ENCODE data around the gene PTGFR.

Gene PTGFR
- 0 reads per million in 2 experiments for total RNA-seq

- DNase-seq (ENCODE audit: low read depth), result no peak
Observed at GRCh38 chr1:78490861-78491450, at the start of gene PTGFR. TSS of gene PTGFR (plus strand) at chr1:78490974. CDS start at chr1:78492744, 1,770 bp downstream.

DNA sequence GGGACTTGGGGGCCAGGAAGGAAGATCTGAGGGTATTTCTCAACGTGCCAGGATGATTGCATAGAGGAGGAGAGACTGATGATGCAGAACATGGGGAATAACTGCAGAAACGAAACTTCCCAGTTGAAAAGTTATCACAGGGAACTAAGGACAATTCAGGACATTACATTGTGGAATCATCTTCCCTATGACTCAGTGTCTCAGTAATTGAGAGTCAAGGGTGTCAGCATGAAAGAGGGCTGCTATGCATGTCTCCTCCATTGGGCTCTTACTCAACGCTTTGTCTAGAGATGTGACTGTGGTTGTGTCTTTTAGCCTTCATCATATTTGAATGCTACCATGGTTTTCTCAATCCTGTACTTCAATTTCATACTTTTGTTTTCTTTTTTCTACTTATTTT lies 48.9 kb upstream of the PTGFR start:
- no peak for DNase-seq (ENCODE audit: low read depth)

- no peak for DNase-seq (ENCODE audit: low read depth)
Observed at GRCh38 chr1:78447086-78447485, 43.7 kb upstream of the PTGFR start.

GRCh38 chr1:78464449-78464891 lies 26.3 kb upstream of the PTGFR start:
- no peak for DNase-seq (ENCODE audit: low read depth)

DNA sequence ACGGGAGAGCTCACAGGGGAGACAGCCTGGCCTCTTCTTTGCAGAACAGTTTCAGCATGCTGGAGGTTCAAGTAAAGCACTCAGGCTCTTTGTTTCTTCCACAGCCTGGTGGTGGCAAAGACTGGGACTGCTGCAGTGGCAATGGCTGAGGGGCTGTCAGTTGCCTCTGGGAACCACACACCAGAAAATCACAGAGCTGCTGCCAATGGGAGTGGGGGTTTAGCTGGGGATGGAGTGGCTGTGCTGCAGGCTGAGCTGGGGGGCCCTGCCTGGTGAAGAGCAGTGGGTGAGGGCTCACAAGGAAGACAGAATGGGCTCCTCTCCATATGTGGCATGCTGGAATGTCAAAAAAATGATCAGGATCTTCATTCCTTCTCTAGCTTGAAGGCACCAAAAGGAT lies 25.6 kb upstream of the PTGFR start:
- no peak for DNase-seq (ENCODE audit: low read depth)

DNA sequence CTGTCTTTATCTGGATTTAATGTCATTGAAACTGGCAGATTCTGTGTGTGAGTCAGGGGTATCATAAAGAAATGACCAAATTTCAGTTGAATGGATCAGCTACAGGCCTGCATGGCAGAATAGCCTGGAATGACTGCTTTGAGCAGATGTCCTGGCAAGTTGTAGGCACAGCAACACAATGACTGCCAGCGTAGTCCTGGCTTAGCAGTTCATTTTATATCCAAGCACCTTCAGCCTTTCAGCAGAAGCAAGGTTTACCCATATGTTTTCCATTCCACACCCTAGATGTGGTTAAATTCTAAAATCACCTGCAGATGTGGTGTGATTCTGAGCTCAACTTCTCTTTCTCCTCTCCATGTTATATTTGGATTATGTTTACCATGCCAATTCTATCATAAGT lies 22.3 kb upstream of the PTGFR start:
- DNase-seq (ENCODE audit: low read depth), result no peak

DNA sequence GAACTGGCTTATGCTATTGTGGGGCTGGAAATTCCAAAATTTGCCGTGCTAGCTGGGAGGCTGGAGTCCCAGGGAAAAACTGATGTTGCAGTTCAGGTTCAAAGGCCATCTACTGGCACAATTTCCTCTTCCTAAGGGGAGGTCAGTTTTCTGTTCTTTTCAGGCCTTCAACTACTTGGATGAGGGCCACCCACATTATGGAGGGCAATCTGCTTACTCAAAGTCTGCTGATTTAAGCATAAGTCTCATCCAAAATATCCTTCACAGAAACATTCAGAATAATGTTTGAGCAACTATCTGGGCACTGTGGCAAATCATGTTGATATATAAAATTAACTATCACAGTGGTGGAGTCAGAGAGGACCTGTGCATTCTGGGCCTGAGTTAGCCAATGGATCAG lies 21.2 kb upstream of the PTGFR start:
- no peak for DNase-seq (ENCODE audit: low read depth)

DNA sequence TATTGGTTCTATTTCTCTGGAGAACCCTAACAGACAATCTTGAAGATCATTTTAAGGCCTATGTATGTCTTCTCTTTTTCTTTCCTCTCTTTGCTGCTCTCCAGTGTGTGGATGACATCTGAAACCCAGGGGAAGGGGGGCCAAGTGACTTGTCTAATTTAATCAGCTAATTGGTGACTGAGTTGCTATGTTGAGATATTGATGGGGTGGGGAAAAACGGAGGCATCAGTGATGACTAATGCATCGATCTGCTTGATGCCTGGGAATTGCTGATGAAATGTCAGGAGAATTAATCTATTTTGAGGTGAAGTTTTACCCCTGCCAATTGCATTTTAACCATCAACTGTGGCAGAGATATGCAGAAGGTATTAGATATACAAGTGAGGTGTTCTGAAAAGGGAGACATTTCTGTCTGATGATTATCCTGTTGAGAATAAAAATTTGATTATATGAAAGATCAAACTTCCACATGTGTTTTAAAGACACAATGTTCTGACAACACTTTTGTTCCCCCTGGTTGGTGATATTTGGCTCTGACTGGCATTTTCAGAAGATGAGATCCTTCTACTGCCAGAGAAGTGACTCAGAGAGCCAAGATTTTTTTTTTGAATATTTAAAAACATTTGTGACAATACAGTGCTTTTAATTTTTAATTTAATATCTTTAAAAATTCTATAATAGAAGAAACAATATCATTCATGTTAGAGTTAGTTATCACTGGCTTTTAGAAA lies 18.7 kb upstream of the PTGFR start:
- DNase-seq (ENCODE audit: low read depth), result no peak

GRCh38 chr1:78472851-78473496 lies 17.8 kb upstream of the PTGFR start:
- DNase-seq (ENCODE audit: low read depth), result no peak

- no peak for DNase-seq (ENCODE audit: low read depth)
Observed at GRCh38 chr1:78474092-78474491, 16.7 kb upstream of the PTGFR start.

DNA sequence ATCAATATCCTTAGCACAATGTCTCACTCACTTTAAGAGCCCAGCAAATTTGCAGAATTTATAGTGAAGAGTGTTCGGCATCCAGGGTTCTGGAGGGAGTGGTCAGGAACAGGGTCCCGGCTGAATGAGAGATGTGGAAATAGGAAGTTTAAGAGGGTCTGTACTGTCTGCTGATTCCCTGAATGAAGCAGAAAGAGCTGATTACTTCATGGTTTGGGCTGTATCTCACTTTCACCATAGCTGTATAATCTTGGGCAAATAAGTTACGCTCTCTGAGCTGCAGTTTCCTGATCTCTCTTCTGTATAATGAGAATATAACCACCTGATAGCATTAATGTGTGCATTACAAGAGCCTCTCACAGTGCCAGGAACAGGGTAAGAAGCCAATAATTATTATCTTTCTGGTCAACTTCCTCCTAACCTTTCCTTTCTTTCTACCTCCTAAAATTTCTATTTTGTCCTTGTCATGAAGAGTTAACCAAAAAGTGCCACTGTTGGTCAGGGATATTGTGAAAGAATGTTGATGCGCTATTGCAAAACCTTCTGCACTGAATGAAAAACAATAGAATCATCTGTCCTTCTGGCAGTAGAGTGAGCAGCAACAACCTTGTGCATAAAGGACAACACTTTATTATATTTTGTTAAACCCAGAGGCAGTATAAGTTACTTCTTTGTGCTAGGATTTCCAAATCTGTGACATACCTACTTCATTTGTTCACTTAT lies 14.7 kb upstream of the PTGFR start:
- no peak for DNase-seq (ENCODE audit: low read depth)

GRCh38 chr1:78483903-78484302 lies 6.9 kb upstream of the PTGFR start:
- no peak for DNase-seq (ENCODE audit: low read depth)

DNA sequence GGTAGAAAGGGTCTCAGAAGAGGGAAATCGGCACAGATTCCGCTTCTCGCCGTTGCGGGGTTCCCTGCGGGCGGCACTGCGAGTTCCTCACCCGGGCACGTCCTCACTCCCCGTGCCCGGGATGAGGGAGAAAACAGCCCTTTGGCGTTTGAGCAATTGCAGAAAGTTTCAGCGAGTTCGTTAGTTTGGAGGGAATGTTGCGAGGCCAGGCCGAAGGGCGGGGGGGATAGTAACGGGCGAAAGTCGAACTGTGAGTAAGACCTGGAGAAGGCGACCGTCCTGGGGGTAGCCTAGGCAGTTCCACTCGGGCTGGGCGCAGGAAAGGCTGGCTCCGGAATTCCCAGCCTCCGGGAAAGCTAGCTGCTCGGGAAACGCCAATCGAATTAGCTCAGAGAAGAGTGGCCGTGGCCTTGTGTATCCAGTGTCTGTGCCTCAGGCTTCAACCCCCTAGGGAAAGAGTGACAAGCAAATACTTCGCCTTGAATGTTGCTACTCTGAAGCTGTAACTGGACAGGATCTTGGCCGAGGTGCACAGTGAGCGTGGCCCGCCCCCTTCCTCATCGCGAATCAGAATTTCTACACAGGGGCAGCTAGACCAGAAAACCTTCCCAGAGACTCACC lies 787 bp downstream of the PTGFR start:
- no peak for DNase-seq (ENCODE audit: low read depth)

- no peak for DNase-seq (ENCODE audit: low read depth)
Observed at GRCh38 chr1:78492386-78492950, 1.7 kb downstream of the PTGFR start.

DNA sequence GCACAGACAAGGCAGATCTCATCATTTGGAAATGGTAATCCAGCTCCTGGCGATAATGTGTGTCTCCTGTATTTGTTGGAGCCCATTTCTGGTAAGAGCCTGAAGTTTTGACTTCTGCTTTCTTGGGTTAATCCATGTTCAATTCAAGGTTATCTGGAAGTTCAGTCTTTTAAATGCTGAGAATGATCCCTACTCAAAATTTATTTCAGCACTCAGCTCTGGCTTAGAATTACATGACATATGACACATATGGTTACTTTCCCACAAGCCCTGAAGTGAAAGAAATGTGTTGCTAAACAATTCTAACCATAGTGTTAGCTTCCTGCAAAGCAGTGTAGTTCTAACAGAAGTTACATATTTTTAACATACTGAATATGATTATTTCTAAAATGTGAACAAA lies 2.7 kb downstream of the PTGFR start:
- no peak for DNase-seq (ENCODE audit: low read depth)

DNA sequence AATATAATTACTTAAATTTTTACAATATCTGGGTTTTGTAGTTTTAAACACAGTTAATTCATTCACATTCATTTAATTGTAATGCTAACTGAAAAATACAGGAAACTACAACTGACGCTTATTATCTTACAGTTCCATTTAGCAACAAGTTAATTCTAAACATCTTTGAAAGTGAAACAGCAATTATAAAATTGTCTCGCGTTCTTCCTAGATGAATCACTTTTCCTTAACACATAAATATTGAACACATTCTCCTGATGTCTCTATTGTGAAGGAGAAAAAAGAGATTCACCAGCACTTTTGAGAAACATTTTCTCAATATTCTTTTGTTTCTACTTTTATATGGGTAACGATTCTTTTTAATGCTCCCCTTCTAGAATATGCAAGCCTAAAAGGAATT lies 6.4 kb downstream of the PTGFR start:
- no peak for DNase-seq (ENCODE audit: low read depth)

GRCh38 chr1:78500529-78500928 lies 9.8 kb downstream of the PTGFR start:
- DNase-seq (ENCODE audit: low read depth), result no peak

- no peak for DNase-seq (ENCODE audit: low read depth)
Observed at GRCh38 chr1:78501203-78501602, 10.4 kb downstream of the PTGFR start.

DNA sequence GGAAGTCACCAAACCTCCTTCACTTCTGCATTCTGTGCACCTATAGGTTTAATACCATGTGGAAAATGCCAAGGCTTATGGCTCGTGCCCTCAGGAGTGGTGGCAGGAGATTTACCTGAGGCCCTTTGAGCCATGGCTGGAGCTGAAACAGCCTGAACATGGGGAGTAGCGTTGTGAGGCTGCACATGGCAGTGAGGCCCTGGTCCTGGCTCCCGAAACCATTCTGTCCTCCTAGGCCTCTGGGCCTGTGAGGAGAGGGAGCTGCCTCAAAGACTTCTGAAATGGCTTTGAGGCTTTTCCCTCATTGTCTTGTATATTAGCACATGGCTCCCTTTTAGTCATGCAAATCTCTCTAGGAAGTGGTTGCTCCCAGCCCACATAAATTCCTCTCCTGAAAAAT lies 20.6 kb downstream of the PTGFR start:
- DNase-seq (ENCODE audit: low read depth), result no peak

GRCh38 chr1:78516716-78517115 lies 25.9 kb downstream of the PTGFR start:
- no peak for DNase-seq (ENCODE audit: low read depth)

DNA sequence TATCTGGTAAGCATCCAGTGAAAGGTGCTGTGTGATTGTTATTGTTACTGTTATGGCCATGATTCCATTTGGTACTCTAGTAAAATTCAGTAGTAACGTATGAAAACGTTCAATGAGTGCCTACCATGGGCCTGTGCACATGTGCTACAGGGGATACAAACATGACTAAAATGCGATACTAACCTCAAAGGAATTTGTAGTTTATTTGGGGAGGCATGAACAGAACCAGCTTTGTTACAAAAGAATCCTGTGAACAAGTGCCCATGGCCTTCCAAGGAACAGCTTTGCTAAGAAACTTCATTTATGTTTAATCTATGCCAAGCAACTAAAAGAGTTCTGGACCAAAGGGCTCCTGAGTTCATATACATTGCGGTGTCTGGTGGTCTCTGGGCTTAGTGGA lies 28.7 kb downstream of the PTGFR start:
- no peak for DNase-seq (ENCODE audit: low read depth)

DNA sequence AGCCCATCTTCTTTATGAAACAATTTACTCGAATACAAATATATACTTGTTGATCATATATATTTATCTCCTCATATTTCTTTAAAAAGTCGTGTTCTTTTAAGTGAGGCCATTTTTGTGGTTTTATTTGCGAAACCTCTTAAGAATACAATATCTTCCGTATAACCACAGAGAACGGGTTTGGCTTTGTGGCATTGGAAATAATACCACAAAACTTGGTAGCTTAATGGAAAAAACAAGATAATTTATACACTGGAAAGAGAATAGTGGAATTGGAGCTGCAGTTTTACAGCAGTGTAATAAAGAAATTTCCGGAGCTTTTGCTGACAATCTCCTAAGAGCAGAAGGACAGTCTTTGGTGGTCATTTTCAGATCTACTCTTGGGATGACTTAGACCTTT lies 29.4 kb downstream of the PTGFR start:
- DNase-seq (ENCODE audit: low read depth), result no peak

Measured in T follicular helper cell (primary cell).